Sciatic nerve (tissue), 2 donors: Measurements from ENCODE around the gene ZMYND12. TPM values are rescaled to one million over a fixed set of nuclear protein-coding genes. Genes with fewer than 3 reads are reported as not detected.

ENCODE experiments used
- ATAC-seq: fragments of 200-7000 bp; cut with Tn5 transposase; one replicate; pipeline ENCODE4 v1.9.1; 2020; ENCODE audit warnings: mild to moderate bottlenecking, moderate library complexity
- DNase-seq: peaks from one replicate; pipeline ENCODE4 v3.0.0-alpha.2; 2020; ENCODE audit warnings: low spot score
- intact Hi-C: fragments of 100-400 bp; cut with DNase I; formaldehyde crosslinking; loops from one replicate; pipeline ENCODE4 v1.14.2; 2022
- total RNA-seq: library from RNA; stranded (reverse); fragmentation: NEBNext Ultra II Directional; extraction: Animal tissue kit (Norgen Biotek cat#: 25700); gene quantifications from one replicate; pipeline ENCODE4 v1.2.1, GENCODE V29; 2021
- donor health status: DM: no; HTN: no; CAD: no.
- donor health status: DM: no; HTN: no; CAD: no.

ZMYND12 gene
- total RNA-seq, 1 donor from 2014 or later, result 1.6 TPM

GRCh38 chr1:42414551-42415496, 41.0 kb downstream of the ZMYND12 start:
- intact Hi-C loops, result no loop called here
- ATAC-seq, result no peak

GRCh38 chr1:42403880-42404400, 51.9 kb downstream of the ZMYND12 start:
- intact Hi-C loops, result no loop called here
- no peak for ATAC-seq
- no peak for DNase-seq

More at GRCh38 chr1:42414551-42415496, 41.0 kb downstream of the ZMYND12 start:
- DNase-seq, result no peak

- DNase-seq (no peak), ATAC-seq (no peak)
- intact Hi-C loops, result no loop called here
Measured at GRCh38 chr1:42399315-42400100, 56.3 kb downstream of the ZMYND12 start.

- ATAC-seq, result no peak
- intact Hi-C loops, result no loop called here
- DNase-seq, result no peak
Measured at GRCh38 chr1:42392967-42393848, 62.6 kb downstream of the ZMYND12 start.

GRCh38 chr1:42392255-42392654, 63.6 kb downstream of the ZMYND12 start:
- ATAC-seq (no peak), DNase-seq (no peak)
- intact Hi-C loops, result no loop called here

- ATAC-seq (no peak), DNase-seq (no peak)
- intact Hi-C loops, result no loop called here
Measured at GRCh38 chr1:42386051-42386450, 69.8 kb downstream of the ZMYND12 start.

GRCh38 chr1:42385283-42385682, 70.5 kb downstream of the ZMYND12 start:
- intact Hi-C loops, result no loop called here
- ATAC-seq (no peak), DNase-seq (no peak)

- intact Hi-C loops, result no loop called here
Measured at GRCh38 chr1:42381280-42381673, 74.5 kb downstream of the ZMYND12 start.

GRCh38 chr1:42380586-42381279, 75.1 kb downstream of the ZMYND12 start, which contains the start of gene RIMKLA:
RIMKLA (plus strand) TSS chr1:42380792; CDS start chr1:42380935, 143 bp downstream.
- intact Hi-C loops, result no loop called here
- ATAC-seq (no peak), DNase-seq (no peak)

More at GRCh38 chr1:42381280-42381673, 74.5 kb downstream of the ZMYND12 start:
- ATAC-seq (no peak), DNase-seq (no peak)

Other genes with a start within 250 kb of the ZMYND12 start
- 76.4 TPM for gene FOXJ3, start 120.8 kb downstream of the ZMYND12 start, total RNA-seq
- gene RIMKLA, start 75.2 kb downstream of the ZMYND12 start, total RNA-seq, result 0.49 TPM
- gene PPCS, start 521 bp upstream of the ZMYND12 start, total RNA-seq, result 41.3 TPM
- gene CCDC30, start 7.3 kb upstream of the ZMYND12 start, total RNA-seq, result 10.9 TPM
- 20.6 TPM for gene PPIH, start 202.4 kb upstream of the ZMYND12 start, total RNA-seq
- gene YBX1, start 226.4 kb upstream of the ZMYND12 start, total RNA-seq, result 439 TPM